HUDEP-2 (cell line): Measurements from ENCODE around the gene TMEM33.
"Not testable (repeated sequence)": the region's sequence is repeated elsewhere in the genome, so short reads cannot be mapped to it uniquely, and the experiment has no call there.

Experiments used
- DNase-seq, 76 experiments: peaks; one replicate each; lab custom pipeline; 2025; ENCODE audit not compliant: unreplicated experiment in 76 of 76; lab: John Stamatoyannopoulos, UW

The TMEM33 gene, protein sequence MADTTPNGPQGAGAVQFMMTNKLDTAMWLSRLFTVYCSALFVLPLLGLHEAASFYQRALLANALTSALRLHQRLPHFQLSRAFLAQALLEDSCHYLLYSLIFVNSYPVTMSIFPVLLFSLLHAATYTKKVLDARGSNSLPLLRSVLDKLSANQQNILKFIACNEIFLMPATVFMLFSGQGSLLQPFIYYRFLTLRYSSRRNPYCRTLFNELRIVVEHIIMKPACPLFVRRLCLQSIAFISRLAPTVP

DNA sequence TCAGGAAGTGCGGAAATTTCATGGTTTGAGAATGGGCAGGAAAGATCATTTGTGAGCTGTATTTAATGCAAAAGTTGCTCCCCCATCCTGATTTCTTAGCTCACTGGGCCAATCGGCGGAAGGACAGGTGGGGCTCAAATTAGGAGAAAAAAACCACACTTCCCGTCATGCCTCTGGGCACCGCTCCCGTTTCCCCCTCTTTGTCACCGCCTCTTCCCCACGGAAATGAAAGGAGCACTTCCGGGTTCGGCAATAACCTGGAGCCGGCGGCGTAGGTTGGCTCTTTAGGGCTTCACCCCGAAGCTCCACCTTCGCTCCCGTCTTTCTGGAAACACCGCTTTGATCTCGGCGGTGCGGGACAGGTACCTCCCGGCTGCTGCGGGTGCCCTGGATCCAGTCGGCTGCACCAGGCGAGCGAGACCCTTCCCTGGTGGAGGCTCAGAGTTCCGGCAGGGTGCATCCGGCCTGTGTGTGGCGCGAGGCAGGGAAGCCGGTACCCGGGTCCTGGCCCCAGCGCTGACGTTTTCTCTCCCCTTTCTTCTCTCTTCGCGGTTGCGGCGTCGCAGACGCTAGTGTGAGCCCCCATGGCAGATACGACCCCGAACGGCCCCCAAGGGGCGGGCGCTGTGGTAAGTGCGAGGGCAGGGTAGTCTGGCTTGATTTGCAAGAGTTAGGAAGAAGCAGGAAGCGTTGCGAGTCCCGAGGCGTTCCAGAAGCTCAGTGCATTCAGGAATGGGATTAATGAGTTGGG, at the start of gene TMEM33:
TMEM33 (plus strand) TSS at position 529 of the 751 bp plus-strand sequence; CDS start at position 585, 56 bp downstream.
- peak in 75 of 76 experiments; percentile 24 to 87 (median 72) for DNase-seq

GRCh38 chr4:41885456-41885855, 49.8 kb upstream of the TMEM33 start:
- no peak for DNase-seq

- DNase-seq = no peak
Measured at GRCh38 chr4:41887277-41887676, 48.0 kb upstream of the TMEM33 start.

DNA sequence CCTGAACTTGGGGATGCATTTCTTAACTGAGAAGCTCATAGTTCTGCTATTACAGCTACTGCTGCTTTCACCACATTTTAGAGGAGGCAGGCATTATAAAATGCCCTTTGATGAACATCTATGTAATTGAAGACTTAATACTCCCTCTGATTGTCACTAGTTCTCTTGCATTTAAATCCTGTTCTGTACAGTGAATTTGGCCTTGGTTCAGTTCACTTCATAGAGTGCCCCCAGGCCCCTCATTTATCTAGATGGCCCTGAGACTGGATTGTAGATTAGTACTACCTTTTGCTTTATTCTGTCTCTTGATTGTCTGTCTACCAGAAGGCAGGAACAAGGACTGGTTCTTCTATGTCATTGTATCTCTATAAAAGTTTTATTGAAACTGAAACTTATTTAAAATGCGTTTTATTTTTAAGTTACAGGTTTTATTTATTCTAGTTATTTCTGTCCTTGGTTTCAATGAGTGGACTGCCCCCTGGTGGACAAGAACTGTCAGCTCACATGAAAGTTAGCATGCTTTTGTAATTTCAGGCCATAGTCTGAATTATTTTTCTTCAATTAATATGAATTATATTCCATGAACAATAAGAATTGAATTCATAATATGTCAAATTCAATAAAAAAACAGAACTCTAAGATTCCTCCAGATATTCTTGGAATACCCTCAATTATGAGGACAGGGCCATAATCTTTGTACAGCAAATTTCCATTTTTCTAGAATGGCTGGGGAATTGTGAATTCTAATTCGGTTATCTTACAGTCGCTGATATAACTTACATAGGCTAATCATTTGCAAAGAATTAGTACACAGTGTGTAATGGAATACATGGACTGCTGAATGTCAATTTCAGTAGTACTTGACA, 47.2 kb upstream of the TMEM33 start:
- DNase-seq = peak in 15 of 76 experiments; percentile 2 to 36 (median 8)

GRCh38 chr4:41888687-41889074, 46.5 kb upstream of the TMEM33 start:
- no peak for DNase-seq

DNA sequence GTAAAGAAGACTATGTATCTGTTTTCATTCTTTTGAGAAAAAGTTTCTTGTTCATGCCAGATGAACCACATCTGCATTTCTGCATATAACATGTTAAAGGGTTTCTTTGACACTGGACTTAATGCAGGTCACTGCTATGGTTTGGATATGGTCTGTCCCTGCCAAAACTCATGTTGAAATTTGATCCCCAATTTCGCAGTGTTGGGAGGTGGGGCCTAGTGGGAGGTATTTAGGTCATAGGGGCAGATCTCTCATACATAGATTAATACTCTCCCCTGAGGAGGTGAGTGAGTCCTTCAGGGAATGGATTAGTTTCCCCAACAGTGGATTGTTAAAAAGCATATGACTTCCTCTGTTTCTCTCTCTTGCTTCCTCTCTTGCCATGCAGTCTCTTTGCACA, 45.9 kb upstream of the TMEM33 start:
- DNase-seq = no peak

DNA sequence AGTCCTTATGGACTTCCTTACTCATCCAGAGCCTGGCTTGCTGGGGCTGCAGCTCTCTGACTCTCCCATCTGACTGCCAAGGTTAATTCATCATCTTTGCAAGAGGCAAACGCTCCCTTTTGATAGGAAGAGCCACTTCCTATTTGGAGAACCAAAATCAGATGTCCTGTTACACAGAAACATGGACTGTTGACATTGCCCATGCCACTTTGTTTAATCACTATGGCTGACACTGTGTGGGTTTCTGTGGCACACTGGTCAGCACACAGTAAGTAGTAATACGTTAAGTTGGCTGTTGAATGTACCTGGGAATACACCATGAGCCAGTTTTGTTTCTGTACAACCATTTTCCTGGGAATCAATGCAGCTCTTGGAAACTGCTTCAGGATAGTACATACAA, 45.1 kb upstream of the TMEM33 start:
- DNase-seq = no peak

DNA sequence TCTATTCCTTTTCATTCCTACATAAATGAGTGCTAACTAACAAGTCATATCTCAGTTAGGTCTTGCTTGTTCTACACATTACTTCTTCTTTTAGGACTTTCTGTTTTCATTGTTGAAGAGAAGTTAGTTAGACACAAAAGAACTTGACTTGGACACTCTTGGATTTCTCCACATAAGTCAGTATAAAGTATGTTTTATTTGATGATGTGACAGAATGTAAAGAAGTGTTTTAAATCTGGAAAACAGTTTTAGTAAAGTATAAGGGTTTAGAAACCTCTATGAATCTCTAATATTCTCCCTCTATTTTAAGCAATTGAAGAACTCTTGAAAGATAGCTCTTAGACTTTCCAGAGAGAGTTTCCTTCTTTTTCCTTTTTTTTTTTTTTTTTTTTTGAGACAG, 38.6 kb upstream of the TMEM33 start:
- no peak for DNase-seq

DNA sequence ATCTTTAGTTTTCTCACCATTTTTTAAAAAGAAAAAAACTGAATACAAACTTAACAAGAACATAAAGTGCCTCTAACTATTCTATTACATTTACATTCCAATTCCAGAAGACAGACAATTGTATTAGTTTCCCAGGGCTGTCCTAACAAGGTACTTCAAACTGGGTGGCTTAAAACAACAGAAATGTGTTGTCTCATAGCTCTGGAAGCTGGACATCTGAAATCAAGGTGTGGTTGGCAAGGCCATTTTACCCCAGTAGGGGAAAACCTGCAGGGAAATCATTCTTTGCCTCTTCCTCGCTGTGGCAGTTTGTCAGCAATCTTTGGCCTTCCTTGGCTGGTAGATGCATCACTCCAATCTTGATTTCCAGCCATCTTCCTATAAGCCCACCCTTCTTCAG, 37.5 kb upstream of the TMEM33 start:
- no peak for DNase-seq

DNA sequence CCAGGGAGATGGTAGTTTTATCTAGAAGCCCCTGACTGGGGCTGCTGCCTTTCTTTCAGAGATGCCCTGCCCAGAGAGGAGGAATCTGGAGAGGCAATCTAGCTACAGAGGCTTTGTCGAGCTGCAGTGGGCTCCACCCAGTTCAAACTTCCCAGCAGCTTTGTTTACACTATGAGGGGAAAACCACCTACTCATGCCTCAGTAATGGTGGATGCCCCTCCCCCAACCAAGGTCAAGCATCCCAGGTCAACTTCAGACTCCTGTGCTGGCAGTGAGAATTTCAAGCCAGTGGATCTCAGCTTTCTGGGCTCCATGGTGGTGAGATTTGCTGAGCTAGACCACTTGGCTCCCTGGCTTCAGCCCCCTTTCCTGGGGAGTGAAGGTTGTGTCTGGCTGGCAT, 26.1 kb upstream of the TMEM33 start:
- DNase-seq = not testable (repeated sequence)

DNA sequence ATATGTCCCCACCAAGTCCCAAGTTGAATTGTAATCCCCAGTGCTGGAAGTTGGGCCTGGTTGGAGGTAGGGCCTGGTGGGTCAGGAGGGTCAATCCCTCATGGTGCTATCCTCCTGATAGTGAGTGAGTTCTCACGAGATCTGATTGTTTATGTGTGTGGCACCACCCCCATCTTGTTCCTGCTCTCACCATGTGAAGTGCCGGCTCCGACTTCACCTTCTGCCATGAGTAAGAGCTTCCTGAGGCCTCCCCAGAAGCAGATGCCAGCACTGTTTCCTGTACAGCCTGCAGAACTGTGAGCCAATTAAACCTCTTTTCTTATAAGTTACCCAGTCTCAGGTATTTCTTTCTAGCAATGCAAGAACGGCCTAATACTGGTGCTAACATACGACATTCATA, 22.7 kb upstream of the TMEM33 start:
- no peak for DNase-seq

DNA sequence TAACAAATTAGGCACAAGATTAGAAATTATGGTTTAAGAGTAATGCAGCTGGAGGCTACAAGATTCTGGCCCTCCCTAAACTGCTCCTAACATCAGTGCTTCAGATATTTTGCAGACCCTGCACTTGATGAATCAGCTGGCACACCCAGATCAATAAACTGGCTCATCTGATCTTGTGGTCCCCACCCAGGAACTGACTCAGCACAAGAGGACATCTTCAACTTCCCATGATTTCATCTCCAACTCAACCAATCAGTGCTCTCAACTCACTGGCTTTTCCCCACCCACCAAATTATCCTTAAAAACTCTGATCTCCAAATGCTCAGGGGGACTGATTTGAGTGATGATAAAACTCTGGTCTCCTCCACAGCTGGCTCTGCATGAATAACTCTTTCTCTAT, 21.7 kb upstream of the TMEM33 start:
- DNase-seq = no peak

DNA sequence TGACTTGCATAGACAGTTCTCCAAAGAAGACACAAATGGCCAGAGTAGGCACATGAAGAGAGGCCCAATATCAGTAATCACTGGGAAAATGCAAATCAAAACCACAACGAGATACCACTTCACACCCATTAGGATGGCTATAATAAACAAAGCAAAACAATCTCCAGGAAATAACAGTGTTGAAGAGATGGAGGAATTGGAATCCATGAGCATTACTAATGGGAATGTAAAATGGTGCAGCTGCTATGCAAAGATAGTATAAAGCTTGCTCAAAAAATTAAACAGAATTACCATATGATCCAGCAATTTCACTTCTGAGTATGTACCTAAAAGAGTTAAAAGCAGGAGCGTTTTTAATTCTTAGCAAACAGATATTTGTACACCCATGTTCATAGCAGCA, 17.0 kb upstream of the TMEM33 start:
- DNase-seq = no peak

DNA sequence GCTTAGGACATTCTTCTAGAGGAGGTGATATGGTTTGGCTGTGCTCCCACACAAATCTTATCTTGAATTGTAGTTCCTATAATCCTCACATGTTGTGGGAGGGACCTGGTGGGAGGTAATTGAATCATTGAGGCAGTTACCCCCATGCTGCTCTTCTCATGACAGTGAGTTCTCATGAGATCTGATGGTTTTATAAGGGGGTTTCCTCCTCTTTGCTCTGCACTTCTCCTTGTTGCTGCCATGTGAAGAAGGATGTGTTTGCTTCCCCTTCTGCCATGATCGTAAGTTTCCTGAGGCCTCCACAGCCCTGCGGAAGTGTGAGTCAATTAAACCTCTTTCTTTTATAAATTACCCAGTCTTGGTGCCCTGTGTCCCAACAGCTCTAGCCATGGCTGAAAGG, 14.8 kb upstream of the TMEM33 start:
- DNase-seq = not testable (repeated sequence)

- DNase-seq = no peak
Measured at GRCh38 chr4:41921476-41921875, 13.8 kb upstream of the TMEM33 start.

DNA sequence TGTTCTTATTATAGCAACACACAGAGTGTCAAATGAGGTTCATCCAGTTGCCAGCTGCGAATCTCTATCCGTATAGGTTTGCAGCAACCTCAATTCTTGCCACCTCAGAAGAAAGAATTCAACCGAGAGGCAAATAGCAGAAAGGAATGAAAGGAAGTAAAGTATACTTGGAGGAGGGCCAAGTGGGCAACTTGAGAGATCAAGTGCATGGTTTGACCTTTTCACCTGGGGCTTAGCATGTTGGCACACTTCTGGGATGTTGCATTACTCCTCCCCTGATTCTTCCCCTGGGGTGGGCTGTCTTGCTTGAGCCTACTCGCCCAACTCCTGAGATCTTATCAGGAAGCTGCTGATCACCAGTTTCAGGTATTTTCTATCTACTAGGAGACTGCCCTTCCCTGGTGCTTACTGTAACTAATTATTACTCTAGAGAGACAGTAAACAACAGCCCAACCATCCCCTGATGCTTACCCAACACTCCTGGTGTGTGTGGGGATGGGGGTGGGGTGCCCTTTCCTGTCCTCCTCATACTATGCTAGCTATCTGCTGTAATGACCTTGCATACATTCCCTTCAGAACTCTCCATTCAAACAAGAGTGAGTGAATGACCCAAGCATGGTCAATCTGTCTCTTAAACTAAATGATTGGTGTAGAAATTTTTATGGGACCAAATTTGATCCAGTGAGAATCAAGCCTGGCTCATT, 7.3 kb upstream of the TMEM33 start:
- no peak for DNase-seq

GRCh38 chr4:41930139-41930831, 4.9 kb upstream of the TMEM33 start:
- DNase-seq = no peak

- no peak for DNase-seq
Measured at GRCh38 chr4:41932988-41933387, 2.2 kb upstream of the TMEM33 start.

DNA sequence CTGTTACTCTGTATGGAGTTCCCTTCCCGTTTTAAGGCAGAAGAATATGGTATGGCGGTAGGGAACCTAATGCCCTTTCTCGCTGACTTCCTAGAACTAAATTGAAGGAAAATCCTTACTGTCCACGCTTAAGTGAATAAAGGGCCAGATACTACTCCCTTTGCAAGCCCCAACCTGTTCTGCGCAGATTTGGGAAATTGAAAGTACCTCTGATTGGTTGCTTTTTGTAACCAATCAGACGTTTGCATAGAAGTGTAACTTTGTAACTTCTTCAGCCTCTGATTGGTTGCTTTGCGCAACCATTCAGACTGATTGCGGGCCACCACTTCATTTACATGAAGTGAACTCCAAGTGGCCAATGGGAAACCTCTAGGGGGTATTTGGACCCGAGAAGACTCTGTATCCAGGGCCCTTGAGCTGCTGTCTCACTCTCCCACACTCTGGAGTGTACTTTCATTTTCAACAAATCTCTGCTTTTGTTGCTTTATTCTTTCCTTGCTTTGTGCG, 1.2 kb upstream of the TMEM33 start:
- DNase-seq = no peak

- no peak for DNase-seq
Measured at GRCh38 chr4:41934514-41934900, 722 bp upstream of the TMEM33 start.
